Epithelial cell of esophagus (primary cell): Measurements from ENCODE around the gene CACNA2D2.

Experiments used
- DNase-seq: peaks from one replicate; pipeline ENCODE4 v3.0.0; 2010; ENCODE audit warnings: low read depth
- H3K4me3 ChIP-seq: 2 replicates; pipeline ENCODE4 v1.5.1; 2011; ENCODE audit warnings: mild to moderate bottlenecking, low read length, control low read depth
- CTCF ChIP-seq: IDR thresholded peaks from 2 replicates; pipeline ENCODE4 v1.5.1; 2011; ENCODE audit warnings: low read depth, mild to moderate bottlenecking, low read length, control low read depth, inconsistent platforms; ENCODE audit not compliant: insufficient read depth; ENCODE audit errors: missing control alignments

Gene CACNA2D2

GRCh38 chr3:50525191-50525910 lies 21.9 kb upstream of the CACNA2D2 start:
- DNase-seq, result no peak
- H3K4me3 ChIP-seq, result no peak overlapping the region
- no peak for TF ChIP-seq CTCF

DNA sequence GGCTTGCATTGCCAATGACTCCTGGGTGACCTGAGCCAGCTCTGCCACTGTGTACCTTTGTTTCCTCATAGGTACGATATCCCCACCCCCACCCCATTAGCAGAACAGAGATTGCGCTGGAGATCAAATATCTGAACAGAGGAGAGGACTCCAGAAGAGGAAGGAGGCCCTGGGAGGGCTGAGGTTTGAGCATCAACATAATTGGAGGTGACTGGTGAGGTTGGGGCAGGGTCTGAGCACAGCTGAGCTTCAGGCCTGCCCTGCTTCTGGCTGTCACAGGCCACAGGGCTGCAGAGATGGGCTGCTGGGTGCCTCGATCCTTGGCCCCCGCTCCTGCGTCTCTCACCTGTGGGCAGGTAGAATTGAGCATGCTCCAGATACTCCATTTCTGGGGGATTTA lies 21.3 kb upstream of the CACNA2D2 start:
- H3K4me3 ChIP-seq, result no peak overlapping the region
- no peak for TF ChIP-seq CTCF
- no peak for DNase-seq

- DNase-seq, result no peak
- H3K4me3 ChIP-seq, result no peak overlapping the region
- no peak for TF ChIP-seq CTCF
These were observed 19.9 kb upstream of the CACNA2D2 start for GRCh38 chr3:50523279-50523811.

- DNase-seq, result no peak
- H3K4me3 ChIP-seq, result no peak overlapping the region
- TF ChIP-seq CTCF, result no peak
These were observed 18.1 kb upstream of the CACNA2D2 start for GRCh38 chr3:50521572-50521971.

GRCh38 chr3:50520849-50521248 lies 17.4 kb upstream of the CACNA2D2 start:
- no peak for TF ChIP-seq CTCF
- no peak for DNase-seq
- H3K4me3 ChIP-seq, result no peak overlapping the region

GRCh38 chr3:50519471-50520089 lies 16.1 kb upstream of the CACNA2D2 start:
- DNase-seq, result peak; percentile 68
- no peak overlapping the region for H3K4me3 ChIP-seq
- peak; percentile 97 for TF ChIP-seq CTCF
